Measurements from ENCODE around the gene PRR15L. TPM values are rescaled to one million over a fixed set of nuclear protein-coding genes. Genes with fewer than 3 reads are reported as not detected.
A peak's percentile ranks its signal among the peaks of the same experiment; 100 is the strongest.

The PRR15L gene
- total and polyA plus RNA-seq, 2 of the 4 experiments (the other 2 are of a cell fraction): not detected

- no peaks in the 10 kb centered on the region for H3K36me3 ChIP-seq (ENCODE audit: control insufficient read depth, insufficient read depth, low read length)
- peaks cover 14% of the 10 kb centered on the region for H3K4me1 ChIP-seq (ENCODE audit: control insufficient read depth, insufficient read depth, low read length)
- peaks cover 14% of the 10 kb centered on the region for H3K9me1 ChIP-seq (ENCODE audit: insufficient read depth, low read length)
- H2AFZ ChIP-seq (replicated peaks; ENCODE audit: low read length, poor library complexity): peak overlapping the region; percentile 86
- peak overlapping the region; percentile 99 for H2BK20ac ChIP-seq (ENCODE audit: low read depth, low read length)
- in situ Hi-C loops (cut with MboI; ENCODE audit: low sequenced_read_pairs) (no loop called here), intact Hi-C loops (cut with micrococcal nuclease) (no loop called here), dilution Hi-C loops (cut with HindIII; ENCODE audit: low sequenced_read_pairs, unreplicated experiment) (no loop called here)
- peak overlapping the region; percentile 26; the same call in 1 of the 2 replicates for H3K4me2 ChIP-seq (ENCODE audit: low read depth, low read length)
- 20% methylated on average over 2 of the region's 7 CpGs; no CpG with 5 or more reads in 1 of the 2 experiments for WGBS, 2 experiments (ENCODE audit: extremely low coverage in 2 of 2, insufficient read length in 1 of 2)
- H3K4me3 ChIP-seq (ENCODE audit: insufficient read depth, low read depth, low read length): no peak overlapping the region
- peak overlapping the region; percentile 98 for H2BK5ac ChIP-seq (ENCODE audit: low read depth, low read length, poor library complexity, severe bottlenecking)
- H3K14ac ChIP-seq (replicated peaks; ENCODE audit: low read depth, low read length): peak overlapping the region; percentile 91
- H3K79me1 ChIP-seq (ENCODE audit: low read depth in 1 of 2, low read length in 2 of 2): no peaks in the 10 kb centered on the region
- peak overlapping the region; percentile 46; the same call in 1 of the 2 replicates for H3K9ac ChIP-seq (ENCODE audit: low read depth, low read length)
- ATAC-seq (ENCODE audit: low read depth): peak; percentile 33
- peak overlapping the region; percentile 83 for H2BK15ac ChIP-seq (ENCODE audit: low read depth, low read length)
- peak overlapping the region; percentile 100 for H3K18ac ChIP-seq (ENCODE audit: low read depth, low read length)
- H4K5ac ChIP-seq (ENCODE audit: low read depth, low read length): peak overlapping the region; percentile 100
- peak overlapping the region; percentile 88 for H3K27ac ChIP-seq (ENCODE audit: insufficient read depth, low read length)
- H4K8ac ChIP-seq (ENCODE audit: low read depth in 2 of 2, low read length in 2 of 2): peak overlapping the region; percentile 97 to 99
- peak overlapping the region; percentile 97 for H3K4ac ChIP-seq (ENCODE audit: low read depth, low read length)
- ChIA-PET POLR2A (ENCODE audit: unreplicated experiment) (interaction anchor here (1.3 kb wide), 1 partner anchor 13 kb away, joined by 3 read pairs; no protein-coding TSS in a partner anchor), CTCF (interaction anchor here (0.8 to 1.1 kb wide), 2 partner anchors 13 to 32 kb away, joined by 3 read pairs; partner anchors contain the start of gene CDK5RAP3)
- no peaks in the 10 kb centered on the region for H3K27me3 ChIP-seq (ENCODE audit: control insufficient read depth, insufficient read depth, low read length)
- H3K9me3 ChIP-seq (ENCODE audit: control insufficient read depth, insufficient read depth, low read length): no peaks in the 10 kb centered on the region
- H4K20me1 ChIP-seq (ENCODE audit: insufficient read depth, low read length): no peaks in the 10 kb centered on the region
- peak overlapping the region; percentile 43 for H2AK9ac ChIP-seq (replicated peaks; ENCODE audit: low read depth, low read length, poor library complexity)
- no TSS peak for BruUV-seq (replicated peaks)
- H3K56ac ChIP-seq (ENCODE audit: extremely low read depth, insufficient read depth, low read length): peak overlapping the region; percentile 84
- no peak for DNase-seq
- TF ChIP-seq POLR2A (IDR thresholded peaks at IDR 0.05; ENCODE audit: low read depth, low read length): no peak
- TF ChIP-seq MAFK (IDR thresholded peaks at IDR 0.05; ENCODE audit: low read depth, low read length): no peak
- TF ChIP-seq NFE2L2 (IDR thresholded peaks at IDR 0.05; ENCODE audit: low read depth, low read length): no peak
- TF ChIP-seq CHD1 (IDR thresholded peaks at IDR 0.05; ENCODE audit: low read depth, low read length): no peak
- TF ChIP-seq BHLHE40 (IDR thresholded peaks at IDR 0.05; ENCODE audit: low read depth, low read length): no peak
- TF ChIP-seq RAD21 (IDR thresholded peaks at IDR 0.05; ENCODE audit: low read length): no peak
- TF ChIP-seq RFX5 (IDR thresholded peaks at IDR 0.05; ENCODE audit: low read depth, low read length): no peak
- TF ChIP-seq ELK1 (IDR thresholded peaks at IDR 0.05; ENCODE audit: borderline replicate concordance, low read depth, low read length): no peak
- TF ChIP-seq, protein P1, sequence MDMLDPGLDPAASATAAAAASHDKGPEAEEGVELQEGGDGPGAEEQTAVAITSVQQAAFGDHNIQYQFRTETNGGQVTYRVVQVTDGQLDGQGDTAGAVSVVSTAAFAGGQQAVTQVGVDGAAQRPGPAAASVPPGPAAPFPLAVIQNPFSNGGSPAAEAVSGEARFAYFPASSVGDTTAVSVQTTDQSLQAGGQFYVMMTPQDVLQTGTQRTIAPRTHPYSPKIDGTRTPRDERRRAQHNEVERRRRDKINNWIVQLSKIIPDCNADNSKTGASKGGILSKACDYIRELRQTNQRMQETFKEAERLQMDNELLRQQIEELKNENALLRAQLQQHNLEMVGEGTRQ (IDR thresholded peaks at IDR 0.05; ENCODE audit: low read depth, low read length): no peak
- TF ChIP-seq, protein P2, sequence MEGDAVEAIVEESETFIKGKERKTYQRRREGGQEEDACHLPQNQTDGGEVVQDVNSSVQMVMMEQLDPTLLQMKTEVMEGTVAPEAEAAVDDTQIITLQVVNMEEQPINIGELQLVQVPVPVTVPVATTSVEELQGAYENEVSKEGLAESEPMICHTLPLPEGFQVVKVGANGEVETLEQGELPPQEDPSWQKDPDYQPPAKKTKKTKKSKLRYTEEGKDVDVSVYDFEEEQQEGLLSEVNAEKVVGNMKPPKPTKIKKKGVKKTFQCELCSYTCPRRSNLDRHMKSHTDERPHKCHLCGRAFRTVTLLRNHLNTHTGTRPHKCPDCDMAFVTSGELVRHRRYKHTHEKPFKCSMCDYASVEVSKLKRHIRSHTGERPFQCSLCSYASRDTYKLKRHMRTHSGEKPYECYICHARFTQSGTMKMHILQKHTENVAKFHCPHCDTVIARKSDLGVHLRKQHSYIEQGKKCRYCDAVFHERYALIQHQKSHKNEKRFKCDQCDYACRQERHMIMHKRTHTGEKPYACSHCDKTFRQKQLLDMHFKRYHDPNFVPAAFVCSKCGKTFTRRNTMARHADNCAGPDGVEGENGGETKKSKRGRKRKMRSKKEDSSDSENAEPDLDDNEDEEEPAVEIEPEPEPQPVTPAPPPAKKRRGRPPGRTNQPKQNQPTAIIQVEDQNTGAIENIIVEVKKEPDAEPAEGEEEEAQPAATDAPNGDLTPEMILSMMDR (conservative IDR thresholded peaks at IDR 0.05; ENCODE audit: low read depth, low read length): no peak
- no peak for TF ChIP-seq SMC3 (IDR thresholded peaks at IDR 0.05; ENCODE audit: low read depth, low read length)
- no peak for TF ChIP-seq CEBPB (IDR thresholded peaks at IDR 0.05; ENCODE audit: low read depth, low read length)
- TF ChIP-seq FOS (IDR thresholded peaks at IDR 0.05; ENCODE audit: low read depth, low read length): no peak
- no peak for TF ChIP-seq RCOR1 (IDR thresholded peaks at IDR 0.05; ENCODE audit: insufficient replicate concordance, low read length)
- no peak for TF ChIP-seq MAZ (IDR thresholded peaks at IDR 0.05; ENCODE audit: borderline replicate concordance, low read depth, low read length)
- H2AK5ac ChIP-seq (ENCODE audit: low read depth, low read length): peak overlapping the region; percentile 90
- peak overlapping the region; percentile 92 for H2BK120ac ChIP-seq (ENCODE audit: low read depth, low read length)
- H4K91ac ChIP-seq (ENCODE audit: insufficient read depth, low read depth, low read length): peak overlapping the region; percentile 96
- H3K23ac ChIP-seq (ENCODE audit: low read depth, low read length): peak overlapping the region; percentile 52; the same call in 1 of the 2 replicates
These were observed 45.3 kb upstream of the PRR15L start for GRCh38 chr17:48002916-48003416.
